GM19395 (cell line): ENCODE results near the gene ENPP6.
"Not testable (repeated sequence)": the region's sequence is repeated elsewhere in the genome, so short reads cannot be mapped to it uniquely, and the experiment has no call there.

Source experiments
- ATAC-seq: cut with Tn5 transposase; IDR thresholded peaks from one replicate; pipeline ENCODE4 v1.9.1; 2021; ENCODE audit warnings: mild to moderate bottlenecking, moderate library complexity; ENCODE audit not compliant: unreplicated experiment

Gene ENPP6

GRCh38 chr4:184150102-184150839 is 67.4 kb downstream of the ENPP6 start:
- no peak for ATAC-seq

GRCh38 chr4:184148738-184149637 is 68.7 kb downstream of the ENPP6 start:
- ATAC-seq = no peak

DNA sequence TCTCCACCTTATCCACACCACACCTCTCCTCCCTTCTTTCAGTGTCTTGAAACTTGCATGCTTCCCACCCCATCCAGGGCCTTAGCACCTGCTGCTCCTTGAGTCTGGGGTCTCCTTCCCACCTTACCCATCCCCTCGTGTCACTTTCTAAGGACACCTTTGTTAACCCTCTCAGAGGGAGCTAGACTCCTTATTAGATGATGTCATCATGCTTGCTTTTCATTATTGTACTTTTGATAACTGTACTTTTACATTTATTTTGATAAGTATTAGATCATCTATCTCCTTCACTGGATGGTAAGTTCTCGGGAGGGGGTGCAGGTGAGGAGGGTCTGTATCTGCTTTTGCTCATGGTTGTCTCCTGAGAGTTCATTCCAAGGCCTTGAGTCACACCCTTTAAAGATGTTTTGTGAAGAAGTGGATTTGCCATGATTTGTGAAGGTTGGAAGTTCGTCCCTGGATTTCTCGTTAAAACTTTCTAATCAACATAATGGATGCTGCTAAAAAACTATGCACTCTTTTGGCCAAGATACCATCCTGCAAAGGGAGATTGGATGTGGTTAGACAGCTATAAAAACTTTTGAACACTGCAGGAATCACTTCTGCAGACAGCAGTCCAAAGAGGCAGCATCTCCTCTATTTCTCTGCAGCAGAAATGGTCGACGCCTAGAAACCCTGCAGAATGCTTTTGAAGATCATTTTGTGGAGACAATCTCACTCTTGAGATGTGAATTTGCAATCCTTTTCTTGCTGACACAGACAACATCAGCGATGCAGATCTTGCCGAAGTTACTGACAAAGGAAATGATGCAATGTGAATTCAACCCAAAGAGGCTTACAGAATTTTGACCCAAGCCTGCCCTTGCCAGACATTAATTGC is 69.6 kb downstream of the ENPP6 start:
- no peak for ATAC-seq

- ATAC-seq = no peak
These were observed 70.7 kb downstream of the ENPP6 start for GRCh38 chr4:184146951-184147350.

- no peak for ATAC-seq
These were observed 72.1 kb downstream of the ENPP6 start for GRCh38 chr4:184145596-184145995.

- ATAC-seq = no peak
These were observed 73.7 kb downstream of the ENPP6 start for GRCh38 chr4:184143770-184144564.

GRCh38 chr4:184142121-184143000 is 75.3 kb downstream of the ENPP6 start:
- no peak for ATAC-seq

DNA sequence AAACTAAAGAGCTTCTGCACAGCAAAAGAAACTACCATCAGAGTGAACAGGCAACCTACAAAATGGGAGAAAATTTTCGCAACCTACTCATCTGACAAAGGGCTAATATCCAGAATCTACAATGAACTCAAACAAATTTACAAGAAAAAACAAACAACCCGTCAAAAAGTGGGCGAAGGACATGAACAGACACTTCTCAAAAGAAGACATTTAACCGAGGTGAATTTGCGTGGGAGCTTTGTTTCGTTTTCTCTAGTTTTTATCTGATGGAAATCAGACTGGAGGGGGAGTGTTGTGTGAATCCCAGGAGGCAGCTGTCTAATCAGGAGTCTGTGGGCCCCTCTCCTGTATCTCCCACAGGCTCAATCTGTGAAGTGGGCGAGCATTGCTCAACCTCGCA is 76.8 kb downstream of the ENPP6 start:
- not testable (repeated sequence) for ATAC-seq

- no peak for ATAC-seq
These were observed 81.1 kb downstream of the ENPP6 start for GRCh38 chr4:184136525-184136924.

DNA sequence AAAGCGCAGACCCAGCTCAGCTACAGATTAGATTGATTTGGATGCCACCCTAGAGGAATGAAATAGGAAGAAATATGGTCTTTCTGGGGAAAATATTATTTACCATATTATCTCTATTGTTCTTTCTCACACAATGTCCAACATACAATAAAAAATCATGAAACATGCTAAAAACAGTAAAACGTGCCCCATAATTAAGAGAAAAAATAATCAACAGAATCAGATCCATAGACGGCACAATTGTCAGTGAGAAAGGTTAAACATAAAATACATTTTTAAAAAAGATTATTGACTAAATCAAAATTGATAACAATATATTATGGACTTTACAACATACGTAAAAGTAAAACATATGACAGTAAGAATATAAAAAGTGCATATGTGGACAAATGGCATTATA is 90.9 kb downstream of the ENPP6 start:
- ATAC-seq = no peak

DNA sequence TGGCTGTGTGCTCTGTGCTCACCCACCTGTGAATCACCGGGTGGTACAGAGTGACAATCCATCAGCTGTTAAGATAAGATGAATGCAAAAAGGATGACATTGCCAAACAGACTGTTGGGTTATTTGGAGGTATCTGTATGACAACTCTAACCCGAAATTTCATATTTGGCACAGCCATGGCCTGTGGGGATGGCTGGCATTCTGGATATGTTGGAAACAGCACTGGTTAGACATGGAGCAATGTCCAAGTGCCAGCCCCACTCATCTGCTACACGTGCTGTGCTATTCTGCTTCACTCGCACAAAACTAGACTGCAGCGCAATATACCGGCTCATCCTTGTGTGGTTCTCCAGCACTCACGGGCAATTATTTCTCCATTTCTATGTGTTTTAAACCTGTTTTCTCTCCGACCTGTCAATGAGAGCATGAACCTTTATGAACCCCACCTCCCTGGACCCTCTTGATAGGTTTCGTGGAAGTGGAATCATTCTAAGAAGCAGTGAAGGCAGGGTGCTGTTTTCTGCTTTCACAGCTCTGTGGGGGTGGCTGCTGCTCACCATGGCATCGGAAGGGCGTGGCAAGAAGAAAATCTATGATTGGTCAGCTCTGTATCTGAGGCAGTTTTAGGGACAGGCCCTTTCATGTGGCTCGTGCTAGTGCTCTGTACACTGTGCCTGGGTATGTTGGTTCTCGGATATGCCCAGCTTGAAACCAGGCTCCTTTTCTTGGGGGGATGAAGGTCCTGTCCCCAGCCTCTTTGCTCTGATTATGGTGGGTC is 94.9 kb downstream of the ENPP6 start:
- no peak for ATAC-seq

GRCh38 chr4:184120549-184121127 is 97.0 kb downstream of the ENPP6 start:
- no peak for ATAC-seq

- ATAC-seq = no peak
These were observed 99.9 kb downstream of the ENPP6 start for GRCh38 chr4:184117662-184118199.

GRCh38 chr4:184115399-184115798 is 102.3 kb downstream of the ENPP6 start:
- no peak for ATAC-seq

DNA sequence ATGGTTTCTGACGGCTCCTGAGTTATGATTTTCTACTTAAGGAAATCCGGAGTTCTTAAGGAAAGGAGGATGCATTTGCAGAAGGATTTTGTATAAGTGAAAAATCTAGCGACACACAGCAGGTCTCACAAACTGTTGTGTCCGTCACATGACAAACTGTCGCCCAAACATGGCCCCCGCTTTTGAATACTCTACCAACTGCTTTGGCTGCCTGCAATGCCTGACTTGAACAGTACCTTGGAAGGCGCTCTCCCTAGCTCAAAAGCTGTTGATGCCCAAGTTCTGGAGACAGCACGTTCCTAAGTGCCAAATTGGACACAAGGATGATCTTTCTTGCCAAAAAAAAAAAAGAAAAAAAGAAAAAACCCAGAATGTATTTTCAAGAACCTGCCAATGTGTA is 103.2 kb downstream of the ENPP6 start:
- no peak for ATAC-seq

DNA sequence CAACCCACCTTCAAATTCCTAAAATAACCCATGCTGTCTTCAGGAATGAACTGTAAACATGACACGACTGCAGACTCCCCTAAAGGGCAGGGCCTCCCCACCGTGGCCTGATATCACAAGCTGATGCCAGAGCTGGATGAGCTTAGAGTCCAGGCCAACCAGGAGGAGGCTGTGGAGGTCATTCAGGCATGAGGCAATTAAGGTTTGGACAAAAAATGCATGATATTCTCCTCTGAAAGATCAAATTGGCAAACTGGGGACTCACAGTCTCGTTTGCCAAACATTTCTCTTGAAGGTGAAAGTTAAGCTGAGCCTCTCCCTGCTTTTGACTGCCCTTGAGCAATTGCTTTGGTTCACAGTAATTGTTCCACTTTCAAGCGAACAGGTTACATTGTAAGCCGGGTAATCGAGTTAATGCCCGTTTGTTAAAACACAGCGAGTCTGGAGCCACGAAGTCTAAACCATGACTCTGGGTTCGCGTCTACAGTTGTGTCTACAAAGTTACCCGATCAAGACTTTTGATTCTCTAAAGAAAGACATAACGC is 105.6 kb downstream of the ENPP6 start:
- ATAC-seq = no peak

DNA sequence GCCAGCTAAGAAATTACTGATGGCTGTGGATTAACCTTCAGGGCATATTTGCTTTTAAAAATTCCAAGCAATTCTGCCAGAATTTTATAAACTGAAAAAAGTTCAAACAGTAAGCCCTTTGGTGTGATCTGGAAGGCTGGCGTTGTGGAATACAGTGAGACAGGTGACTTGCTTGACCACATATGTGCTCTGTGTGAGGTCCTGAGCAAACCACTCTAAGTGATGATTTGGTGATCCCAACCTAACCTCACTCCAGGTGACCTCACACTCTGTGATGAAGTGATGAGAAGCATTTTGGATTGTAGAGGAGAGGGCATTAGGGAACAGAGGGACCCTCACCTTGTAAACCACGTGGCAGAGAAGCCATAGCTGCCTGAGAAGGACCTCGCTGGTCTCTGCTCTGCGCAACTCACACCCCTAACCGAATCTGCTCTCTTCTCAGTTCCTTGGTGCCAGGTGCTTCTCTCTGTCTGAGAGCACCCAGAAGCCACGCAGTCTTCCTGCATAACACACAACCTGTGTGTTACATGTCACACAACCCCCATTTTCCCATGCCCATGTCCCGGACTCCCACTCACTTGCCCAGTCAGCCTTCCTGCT is 106.3 kb downstream of the ENPP6 start:
- no peak for ATAC-seq
